GM12878 (cell line): ENCODE measurements around the gene EML3. TPM values are rescaled to one million over a fixed set of nuclear protein-coding genes. Genes with fewer than 3 reads are reported as not detected.
A peak's percentile ranks its signal among the peaks of the same experiment; 100 is the strongest.

Experiments used
- CBX3 ChIP-seq: fragments of 200-600 bp; sonication (generic); IDR thresholded peaks from 2 replicates; pipeline ENCODE4 v1.6.1; 2016; ENCODE audit warnings: low read depth, borderline replicate concordance
- CBX5 ChIP-seq: sonication (generic); IDR thresholded peaks from 2 replicates; pipeline ENCODE4 v1.6.1; 2016; ENCODE audit warnings: low read depth, moderate library complexity, mild to moderate bottlenecking, inconsistent platforms
- HDAC2 ChIP-seq: fragments of 200-600 bp; sonication (generic); IDR thresholded peaks from 2 replicates; pipeline ENCODE4 v1.6.1; 2017
- HDGF ChIP-seq: fragments of 450-650 bp; IDR thresholded peaks from 2 replicates; pipeline ENCODE4 v1.6.1; 2016; ENCODE audit warnings: antibody characterized with exemption
- MLLT1 ChIP-seq: fragments of 450-650 bp; IDR thresholded peaks from 2 replicates; pipeline ENCODE4 v1.6.1; 2016; ENCODE audit warnings: mild to moderate bottlenecking
- PKNOX1 ChIP-seq: fragments of 450-650 bp; IDR thresholded peaks from 2 replicates; pipeline ENCODE4 v1.6.1; 2016; ENCODE audit warnings: mild to moderate bottlenecking
- SMAD5 ChIP-seq: IDR thresholded peaks from 2 replicates; pipeline ENCODE4 v1.6.1; 2016; ENCODE audit warnings: antibody characterized with exemption, low read depth
- polyA plus RNA-seq, 11 experiments: library from polyadenylated mRNA; depleted of rRNA in 4 of 11; unstranded in 6 of 11; stranded (reverse) in 5 of 11; fragments of >200 nt; fragmentation: Nextera tagmentation in 4 of 11; fragmentation: Illumina TruSeq in 1 of 11; extraction: Ambion mirVana in 4 of 11; extraction: Trizol in 1 of 11; gene quantifications; 1 replicate in 1 of 11; 2 replicates in 10 of 11; pipeline versions ENCODE4 v1.2.1 to v1.2.3, GENCODE V29; 2011 to 2016; ENCODE audit warnings: inconsistent platforms in 2 of 11, missing spikeins in 2 of 11, low read depth in 1 of 11
- total RNA-seq, 4 experiments: library from RNA; depleted of rRNA in 3 of 4; stranded (reverse); fragments of >200 nt in 3 of 4; fragmentation: Illumina TruSeq in 1 of 4; extraction: Trizol in 1 of 4; gene quantifications; 2 replicates each; pipeline versions ENCODE4 v1.2.1 to v1.2.3, GENCODE V29; 2013 to 2021

Gene EML3
- total and polyA plus RNA-seq, 10 of the 15 experiments (the other 5 are each of a cell fraction or from before 2014, with no cell fraction given), result 0.58 to 82.5 (median 24.8) TPM

- TF ChIP-seq HDAC2 (no peak), PKNOX1 (peak; percentile 80), HDGF (peak; percentile 64; the same call in 1 of the 2 replicates), MLLT1 (peak; percentile 73), SMAD5 (no peak), CBX3 (no peak), CBX5 (no peak)
Measured at GRCh38 chr11:62611705-62612365, 740 bp downstream of the EML3 start (continued).
